ENCODE measurements around the gene SCUBE1.

DNA sequence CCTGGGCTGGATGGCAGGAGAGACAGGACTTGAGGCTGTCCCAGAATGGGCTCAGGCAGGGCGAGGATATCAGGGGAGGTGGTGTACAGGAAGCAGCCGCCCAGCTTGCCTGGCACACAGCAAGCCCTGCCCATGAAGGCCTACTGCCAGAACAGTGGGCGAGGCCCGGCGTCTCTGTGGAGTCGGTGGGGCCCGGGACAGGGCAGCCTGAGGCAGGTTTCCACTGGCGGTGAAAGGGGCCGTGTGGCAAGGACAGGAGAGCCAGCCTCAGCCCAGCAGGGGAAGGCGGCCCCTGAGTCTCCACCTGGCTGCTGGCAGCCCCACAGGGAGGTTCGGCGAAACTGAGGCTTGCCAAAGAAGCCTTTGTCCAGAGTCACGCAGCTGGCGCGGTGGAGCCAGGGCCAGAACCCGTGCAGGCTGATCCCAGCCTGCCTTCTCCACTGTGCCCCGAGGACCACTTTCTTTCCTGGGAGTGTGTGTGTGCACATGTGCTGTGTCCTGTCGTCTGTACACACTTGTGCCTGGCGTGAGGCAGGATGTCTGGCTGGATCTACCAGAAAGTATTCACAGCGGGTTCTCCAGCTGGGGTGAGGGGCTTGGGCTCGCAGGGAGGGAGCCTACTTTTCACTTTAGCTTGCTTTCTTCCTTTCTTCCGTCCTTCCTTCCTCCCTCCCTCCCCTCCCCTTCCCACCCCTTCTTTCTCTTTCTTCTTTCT lies 190.7 kb downstream of the SCUBE1 start:
- TF ChIP-seq POLR2A (IDR thresholded peaks at IDR 0.05) = no peak
- TF ChIP-seq, protein P1, sequence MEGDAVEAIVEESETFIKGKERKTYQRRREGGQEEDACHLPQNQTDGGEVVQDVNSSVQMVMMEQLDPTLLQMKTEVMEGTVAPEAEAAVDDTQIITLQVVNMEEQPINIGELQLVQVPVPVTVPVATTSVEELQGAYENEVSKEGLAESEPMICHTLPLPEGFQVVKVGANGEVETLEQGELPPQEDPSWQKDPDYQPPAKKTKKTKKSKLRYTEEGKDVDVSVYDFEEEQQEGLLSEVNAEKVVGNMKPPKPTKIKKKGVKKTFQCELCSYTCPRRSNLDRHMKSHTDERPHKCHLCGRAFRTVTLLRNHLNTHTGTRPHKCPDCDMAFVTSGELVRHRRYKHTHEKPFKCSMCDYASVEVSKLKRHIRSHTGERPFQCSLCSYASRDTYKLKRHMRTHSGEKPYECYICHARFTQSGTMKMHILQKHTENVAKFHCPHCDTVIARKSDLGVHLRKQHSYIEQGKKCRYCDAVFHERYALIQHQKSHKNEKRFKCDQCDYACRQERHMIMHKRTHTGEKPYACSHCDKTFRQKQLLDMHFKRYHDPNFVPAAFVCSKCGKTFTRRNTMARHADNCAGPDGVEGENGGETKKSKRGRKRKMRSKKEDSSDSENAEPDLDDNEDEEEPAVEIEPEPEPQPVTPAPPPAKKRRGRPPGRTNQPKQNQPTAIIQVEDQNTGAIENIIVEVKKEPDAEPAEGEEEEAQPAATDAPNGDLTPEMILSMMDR (IDR thresholded peaks at IDR 0.05) = no peak
